GM19372 (cell line): Measurements from ENCODE around the gene DCLRE1B.

Experiments
- ATAC-seq: cut with Tn5 transposase; IDR thresholded peaks from one replicate; pipeline ENCODE4 v1.9.1; 2021; ENCODE audit warnings: mild to moderate bottlenecking, low read depth, moderate library complexity; ENCODE audit not compliant: unreplicated experiment

Gene DCLRE1B

GRCh38 chr1:113918243-113918642 is 13.1 kb downstream of the DCLRE1B start:
- ATAC-seq, result no peak

- no peak for ATAC-seq
Measured at GRCh38 chr1:113922957-113923356, 17.8 kb downstream of the DCLRE1B start.

GRCh38 chr1:113924473-113924872 is 19.3 kb downstream of the DCLRE1B start:
- no peak for ATAC-seq

GRCh38 chr1:113928187-113928930 is 23.2 kb downstream of the DCLRE1B start:
- no peak for ATAC-seq

- peak; percentile 64 for ATAC-seq
Measured at GRCh38 chr1:113928941-113929749, 24.0 kb downstream of the DCLRE1B start, which contains the start of gene HIPK1. Gene HIPK1 (plus strand): TSS chr1:113929324.

- ATAC-seq, result peak; percentile 33
Measured at GRCh38 chr1:113929750-113930498, 24.8 kb downstream of the DCLRE1B start.

- peak; percentile 26 for ATAC-seq
Measured at GRCh38 chr1:113930499-113931161, 25.5 kb downstream of the DCLRE1B start.

- no peak for ATAC-seq
Measured at GRCh38 chr1:113931451-113931851, 26.3 kb downstream of the DCLRE1B start.

GRCh38 chr1:113934006-113934405 is 28.9 kb downstream of the DCLRE1B start:
- ATAC-seq, result no peak

GRCh38 chr1:113934511-113935055 is 29.5 kb downstream of the DCLRE1B start:
- ATAC-seq, result no peak

- ATAC-seq, result no peak
Measured at GRCh38 chr1:113935176-113935575, 30.1 kb downstream of the DCLRE1B start.

- ATAC-seq, result no peak
Measured at GRCh38 chr1:113935970-113936369, 30.8 kb downstream of the DCLRE1B start.

GRCh38 chr1:113937146-113937545 is 32.0 kb downstream of the DCLRE1B start:
- no peak for ATAC-seq

- ATAC-seq, result no peak
Measured at GRCh38 chr1:113938192-113938591, 33.1 kb downstream of the DCLRE1B start.

GRCh38 chr1:113940365-113941244 is 35.5 kb downstream of the DCLRE1B start:
- no peak for ATAC-seq

GRCh38 chr1:113941245-113941559 is 36.1 kb downstream of the DCLRE1B start:
- no peak for ATAC-seq

GRCh38 chr1:113942527-113942926 is 37.4 kb downstream of the DCLRE1B start:
- no peak for ATAC-seq

- no peak for ATAC-seq
Measured at GRCh38 chr1:113943028-113943811, 38.1 kb downstream of the DCLRE1B start.

GRCh38 chr1:113945329-113945728 is 40.2 kb downstream of the DCLRE1B start:
- no peak for ATAC-seq
